Muscle layer of duodenum (tissue), 2 donors: ENCODE data around the gene CYP27B1.

ENCODE experiments used
- H3K27ac ChIP-seq: one replicate; pipeline ENCODE4 v1.7.0; 2013; ENCODE audit warnings: mild to moderate bottlenecking, low read length
- H3K27me3 ChIP-seq: one replicate; pipeline ENCODE4 v1.7.0; 2013; ENCODE audit warnings: low read depth, mild to moderate bottlenecking, control low read depth, low read length
- H3K36me3 ChIP-seq, 2 donors: one replicate each; pipeline ENCODE4 v1.7.0; 2013; ENCODE audit warnings: low read length in 2 of 2, control low read depth in 1 of 2, mild to moderate bottlenecking in 1 of 2; ENCODE audit not compliant: insufficient read depth in 2 of 2, control insufficient read depth in 1 of 2
- H3K4me1 ChIP-seq, 2 donors: one replicate each; pipeline ENCODE4 v1.7.0; 2013; ENCODE audit warnings: low read length in 2 of 2, mild to moderate bottlenecking in 2 of 2, control low read depth in 1 of 2, moderate library complexity in 1 of 2; ENCODE audit not compliant: insufficient read depth in 2 of 2, control insufficient read depth in 1 of 2
- H3K4me3 ChIP-seq, 2 donors: one replicate each; pipeline ENCODE4 v1.7.0; 2013; ENCODE audit warnings: low read length in 2 of 2, low read depth in 1 of 2, mild to moderate bottlenecking in 1 of 2
- H3K9me3 ChIP-seq, 2 donors: one replicate each; pipeline ENCODE4 v1.7.0; 2013; ENCODE audit warnings: low read length in 2 of 2, control low read depth in 1 of 2, mild to moderate bottlenecking in 1 of 2; ENCODE audit not compliant: control insufficient read depth in 1 of 2
- donor health status: healthy.

The CYP27B1 gene

GRCh38 chr12:57737467-57738460, 29.1 kb downstream of the CYP27B1 start:
- Histone ChIP-seq H3K36me3 (no peaks in the 10 kb centered on the region), H3K4me3 (peak overlapping the region in 1 of 2 donors; percentile 60), H3K27me3 (peaks cover 38% of the 10 kb centered on the region), H3K4me1 (peaks cover 0 to 42% of the 10 kb centered on the region in 2 donors), H3K27ac (no peak overlapping the region), H3K9me3 (no peaks in the 10 kb centered on the region)

- H3K4me3 ChIP-seq = no peak overlapping the region
- no peaks in the 10 kb centered on the region for H3K36me3 ChIP-seq
- H3K9me3 ChIP-seq = no peaks in the 10 kb centered on the region
- no peak overlapping the region for H3K27ac ChIP-seq
- peaks cover 0 to 42% of the 10 kb centered on the region in 2 donors for H3K4me1 ChIP-seq
- H3K27me3 ChIP-seq = peaks cover 38% of the 10 kb centered on the region
Measured at GRCh38 chr12:57736741-57737466, 30.0 kb downstream of the CYP27B1 start.

- H3K27me3 ChIP-seq = peaks cover 35% of the 10 kb centered on the region
- peaks cover 0 to 42% of the 10 kb centered on the region in 2 donors for H3K4me1 ChIP-seq
- H3K9me3 ChIP-seq = no peaks in the 10 kb centered on the region
- no peak overlapping the region for H3K27ac ChIP-seq
- no peaks in the 10 kb centered on the region for H3K36me3 ChIP-seq
- peak overlapping the region in 1 of 2 donors; percentile 29 for H3K4me3 ChIP-seq
Measured at GRCh38 chr12:57735952-57736740, 30.7 kb downstream of the CYP27B1 start.

GRCh38 chr12:57735198-57735855, 31.6 kb downstream of the CYP27B1 start:
- Histone ChIP-seq H3K4me3 (no peak overlapping the region), H3K9me3 (no peaks in the 10 kb centered on the region), H3K27me3 (peaks cover 34% of the 10 kb centered on the region), H3K27ac (no peak overlapping the region), H3K4me1 (peaks cover 0 to 42% of the 10 kb centered on the region in 2 donors), H3K36me3 (no peaks in the 10 kb centered on the region)

- H3K36me3 ChIP-seq = no peaks in the 10 kb centered on the region
- H3K4me3 ChIP-seq = no peak overlapping the region
- H3K4me1 ChIP-seq = peaks cover 0 to 42% of the 10 kb centered on the region in 2 donors
- H3K27me3 ChIP-seq = peaks cover 32% of the 10 kb centered on the region
- no peak overlapping the region for H3K27ac ChIP-seq
- no peaks in the 10 kb centered on the region for H3K9me3 ChIP-seq
Measured at GRCh38 chr12:57734591-57734990, 32.3 kb downstream of the CYP27B1 start.

- H3K9me3 ChIP-seq = no peaks in the 10 kb centered on the region
- H3K27ac ChIP-seq = no peak overlapping the region
- H3K4me3 ChIP-seq = no peak overlapping the region
- no peaks in the 10 kb centered on the region for H3K36me3 ChIP-seq
- peaks cover 25% of the 10 kb centered on the region for H3K27me3 ChIP-seq
- H3K4me1 ChIP-seq = peaks cover 0 to 37% of the 10 kb centered on the region in 2 donors
Measured at GRCh38 chr12:57733928-57734327, 33.0 kb downstream of the CYP27B1 start.

GRCh38 chr12:57732726-57733593, 33.9 kb downstream of the CYP27B1 start:
- Histone ChIP-seq H3K9me3 (no peaks in the 10 kb centered on the region), H3K4me3 (no peak overlapping the region), H3K36me3 (no peaks in the 10 kb centered on the region), H3K4me1 (peaks cover 0 to 28% of the 10 kb centered on the region in 2 donors), H3K27me3 (peaks cover 23% of the 10 kb centered on the region), H3K27ac (no peak overlapping the region)

GRCh38 chr12:57732270-57732669, 34.6 kb downstream of the CYP27B1 start:
- Histone ChIP-seq H3K4me1 (peaks cover 0 to 21% of the 10 kb centered on the region in 2 donors), H3K27me3 (peaks cover 23% of the 10 kb centered on the region), H3K27ac (no peak overlapping the region), H3K4me3 (no peak overlapping the region), H3K36me3 (no peaks in the 10 kb centered on the region), H3K9me3 (no peaks in the 10 kb centered on the region)

- Histone ChIP-seq H3K36me3 (no peaks in the 10 kb centered on the region), H3K4me3 (no peak overlapping the region), H3K9me3 (no peaks in the 10 kb centered on the region), H3K27ac (no peak overlapping the region), H3K27me3 (peaks cover 17% of the 10 kb centered on the region), H3K4me1 (peaks cover 0 to 20% of the 10 kb centered on the region in 2 donors)
Measured at GRCh38 chr12:57731411-57732080, 35.3 kb downstream of the CYP27B1 start.
